Suppressor macrophage treated with lipopolysaccharide for 1 hour (primary cell): ENCODE results near the gene TRIM50.
"Not testable (repeated sequence)": the region's sequence is repeated elsewhere in the genome, so short reads cannot be mapped to it uniquely, and the experiment has no call there.

Experiments used
- DNase-seq, 3 donors: peaks; one replicate each; pipeline ENCODE4 v3.0.0-alpha.2; 2020 to 2022

TRIM50 gene

DNA sequence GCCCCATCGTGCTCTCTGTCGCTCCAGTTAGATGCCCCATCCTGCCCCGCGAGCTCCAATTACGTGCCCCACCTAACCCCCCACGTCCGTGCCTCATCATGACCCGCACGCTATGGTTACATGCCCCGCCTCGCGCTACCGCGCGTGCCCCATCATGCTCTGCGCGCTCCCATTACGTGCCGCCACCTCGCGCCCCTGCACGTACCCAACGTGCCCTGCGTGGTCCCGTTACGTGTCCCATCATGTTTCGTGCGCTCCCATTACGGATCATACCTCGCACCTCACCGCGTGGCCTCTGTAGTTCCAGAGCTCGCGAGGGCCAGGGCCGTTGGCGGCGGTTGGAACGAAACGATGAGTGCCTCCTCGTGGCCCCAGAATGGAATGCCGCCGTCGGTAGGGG, at the start of gene TRIM50, which contains the start of gene FKBP6:
TRIM50 (minus strand) TSS at position 161 of the 400 bp plus-strand sequence. CDS start 3,295 bp downstream, outside the sequence.
FKBP6 (plus strand) TSS at position 240 of the 400 bp plus-strand sequence. CDS start 268 bp downstream, outside the sequence.
- not testable (repeated sequence) for DNase-seq

DNA sequence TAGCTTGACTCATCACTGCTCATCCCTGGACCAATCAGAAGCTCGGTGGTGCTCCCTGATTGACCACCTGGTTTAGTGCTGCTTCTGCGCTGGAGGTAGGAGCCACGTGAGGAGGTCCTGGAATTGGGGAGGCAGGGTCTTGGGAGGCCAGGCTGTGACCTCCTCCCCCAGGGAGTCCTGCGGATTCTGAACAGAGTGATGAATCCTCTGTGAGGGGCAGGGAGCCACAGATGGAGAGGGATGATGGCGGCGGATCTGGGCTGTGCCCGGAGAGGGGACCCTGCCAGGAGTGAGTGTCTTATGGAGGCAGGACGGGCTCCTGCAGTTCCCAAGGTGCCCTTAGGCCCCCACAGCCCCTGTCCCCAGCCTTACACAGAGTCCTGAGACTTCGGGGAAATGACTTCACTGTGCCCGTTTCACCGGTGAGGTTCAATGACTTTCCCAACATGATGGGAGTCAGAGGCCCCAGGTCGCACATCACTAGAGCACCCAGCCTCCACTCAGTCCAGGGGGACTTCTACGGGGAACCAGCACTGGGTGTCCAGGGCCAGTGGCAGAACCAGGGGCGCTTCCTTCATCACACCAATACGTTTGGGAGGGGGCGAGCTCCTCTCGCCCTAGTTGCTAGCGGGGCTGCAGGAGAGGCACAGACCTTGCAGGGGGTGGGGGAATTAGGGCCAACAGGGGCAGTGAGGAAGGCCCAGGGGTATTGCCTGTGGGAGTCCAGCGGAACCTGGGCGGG, 49.0 kb upstream of the TRIM50 start:
- no peak for DNase-seq

DNA sequence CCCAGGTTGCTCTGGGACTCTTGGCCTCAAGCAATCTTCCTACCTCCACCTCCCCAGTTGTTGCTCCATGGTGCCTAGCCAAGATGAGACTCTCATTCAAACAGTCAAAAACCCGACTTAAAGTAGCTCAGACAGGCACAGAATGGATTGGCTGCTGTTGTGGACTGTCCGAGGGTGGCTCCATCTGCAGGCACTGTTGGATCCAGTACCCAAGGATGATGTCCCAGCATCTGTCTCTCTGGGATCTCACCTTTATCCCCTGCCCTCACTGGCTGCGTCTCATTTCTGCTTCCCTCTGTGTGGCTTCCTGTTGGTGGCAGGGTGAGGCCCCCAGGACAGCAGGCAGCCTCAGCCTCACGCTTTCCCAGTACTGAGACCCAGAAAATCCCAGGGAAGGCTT, 48.4 kb upstream of the TRIM50 start:
- not testable (repeated sequence) for DNase-seq

DNA sequence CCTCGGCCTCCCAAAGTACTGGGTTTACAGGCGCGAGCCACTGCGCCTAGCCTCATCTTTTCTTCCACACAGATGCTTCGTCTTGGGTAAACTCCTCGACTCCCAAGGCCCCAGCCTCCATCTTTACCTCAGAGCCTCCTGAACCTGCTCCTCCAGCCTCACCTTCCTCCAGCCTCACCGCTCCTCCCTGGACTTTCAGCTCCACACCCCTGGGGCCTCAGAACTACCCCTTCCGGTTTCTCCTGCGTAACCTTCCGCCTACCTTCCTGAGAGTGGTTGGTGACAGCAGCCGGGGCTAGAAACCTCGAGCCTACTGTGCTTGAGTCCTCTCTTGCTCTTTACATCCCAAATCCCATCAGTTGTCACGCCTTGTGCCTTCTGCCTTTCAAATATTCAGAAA, 45.9 kb upstream of the TRIM50 start:
- no peak for DNase-seq

- no peak for DNase-seq
Measured at GRCh38 chr7:73369622-73370021, 41.7 kb upstream of the TRIM50 start.

GRCh38 chr7:73369009-73369408, 41.1 kb upstream of the TRIM50 start:
- no peak for DNase-seq

DNA sequence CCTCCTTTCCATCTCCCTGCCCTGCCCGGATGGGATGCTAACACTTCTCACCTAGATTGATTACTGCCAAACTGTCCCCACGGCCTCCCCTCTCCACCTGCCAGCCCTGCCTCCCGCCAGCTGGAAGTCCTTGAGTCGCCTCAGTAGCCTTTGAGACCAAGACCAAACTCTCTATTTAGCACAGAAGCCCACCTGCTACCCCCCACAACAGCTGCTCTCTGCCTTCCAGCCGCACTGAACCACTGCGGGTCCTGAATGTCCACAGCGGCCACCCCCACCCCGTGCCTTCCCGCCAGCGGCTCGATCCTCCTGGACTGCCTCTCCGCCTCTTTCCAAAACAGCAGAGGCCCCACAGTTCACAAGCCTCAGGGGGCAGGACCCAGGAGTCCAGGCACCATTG, 39.1 kb upstream of the TRIM50 start:
- no peak for DNase-seq

DNA sequence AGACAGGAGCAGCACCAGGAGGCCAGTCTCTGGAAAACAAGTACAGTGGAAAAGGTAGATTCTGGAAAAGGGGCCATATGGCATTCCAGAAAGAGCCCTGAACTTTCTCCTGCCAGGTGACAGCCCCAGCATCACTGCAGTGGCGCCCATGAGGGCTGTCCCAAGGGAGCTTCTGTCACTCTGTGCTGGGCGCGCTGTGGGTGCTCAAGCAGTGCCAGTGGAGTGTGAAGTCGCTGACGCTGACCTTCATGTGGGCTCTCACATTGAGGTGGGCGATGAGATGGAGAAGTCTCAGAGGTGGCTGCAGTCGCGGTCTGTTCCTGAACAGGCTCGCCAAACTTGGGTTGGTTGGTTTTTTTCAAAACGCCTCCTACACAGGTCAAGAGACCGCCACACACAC, 38.2 kb upstream of the TRIM50 start:
- DNase-seq, result no peak

DNA sequence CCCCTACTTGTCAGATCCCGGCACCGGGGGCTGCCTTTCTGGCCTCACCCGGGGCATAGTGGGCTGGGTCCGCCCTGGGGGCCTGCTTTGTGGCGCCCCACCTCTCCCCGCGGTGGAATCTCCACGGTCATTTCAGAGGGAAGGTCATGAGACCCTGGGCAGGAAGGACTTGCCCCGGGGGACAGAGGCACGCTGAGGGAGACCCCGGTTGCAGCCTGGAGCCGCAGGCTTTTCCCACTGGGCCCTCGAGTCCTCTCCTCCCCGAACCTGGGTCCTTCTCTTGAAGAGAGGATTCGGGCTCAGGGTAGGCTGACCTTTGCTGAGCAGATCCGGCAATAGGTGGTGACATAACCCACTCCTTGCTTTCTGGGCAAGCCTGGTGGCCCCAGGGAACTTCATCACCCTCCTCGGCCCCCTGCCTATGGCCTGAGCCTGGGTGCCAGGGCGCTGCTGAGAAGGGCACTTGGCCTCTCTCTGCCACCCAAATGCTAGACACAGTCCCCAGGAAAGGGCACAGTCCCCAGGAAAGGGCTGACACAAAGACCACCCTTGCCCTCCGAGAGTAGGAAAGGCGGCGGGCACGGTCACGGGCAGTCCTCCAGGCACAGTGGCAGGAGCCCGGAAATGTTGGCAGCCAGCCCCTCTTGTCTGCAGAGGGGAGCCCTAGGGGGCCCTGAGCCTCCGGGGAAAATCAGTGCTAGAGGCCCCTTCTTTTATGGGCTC, 36.3 kb upstream of the TRIM50 start:
- DNase-seq, result no peak

DNA sequence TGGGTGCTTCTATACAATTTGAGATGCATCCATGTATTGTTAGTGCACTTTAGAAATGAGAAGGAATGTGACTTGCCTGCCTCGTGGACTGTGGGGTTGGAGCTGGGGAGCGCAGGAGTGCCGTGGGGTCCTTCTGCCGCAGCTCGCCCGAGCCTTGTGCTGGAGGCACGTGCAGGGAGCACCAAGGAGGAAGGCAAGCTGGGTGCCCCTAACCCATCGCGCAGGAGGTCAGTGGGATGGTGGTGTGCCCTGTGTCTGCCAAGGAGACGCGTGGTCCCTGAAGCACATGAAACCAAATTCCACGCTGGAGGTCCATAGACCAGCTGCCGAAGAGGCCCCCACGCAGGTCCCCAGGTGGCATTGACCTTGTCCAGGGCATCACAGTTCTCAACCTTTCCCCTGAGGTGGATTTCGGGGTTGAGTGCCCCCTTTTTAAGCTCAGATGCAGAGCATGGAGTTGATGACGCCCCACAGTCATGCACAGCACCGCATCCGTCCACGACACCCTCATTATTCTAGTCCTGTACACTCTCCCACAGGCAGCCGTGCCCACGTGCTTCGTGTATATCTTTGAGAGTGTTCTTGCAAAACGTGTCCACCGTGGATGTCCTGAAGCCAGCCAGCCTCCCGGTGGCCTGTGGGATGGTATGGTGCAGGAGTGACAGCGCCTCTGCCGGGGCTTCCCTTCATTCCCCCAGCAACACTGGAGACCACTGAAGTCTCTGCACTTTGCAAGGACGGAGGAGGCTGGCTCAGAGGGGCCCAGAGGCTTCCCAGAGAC, 35.5 kb upstream of the TRIM50 start:
- DNase-seq, result no peak

DNA sequence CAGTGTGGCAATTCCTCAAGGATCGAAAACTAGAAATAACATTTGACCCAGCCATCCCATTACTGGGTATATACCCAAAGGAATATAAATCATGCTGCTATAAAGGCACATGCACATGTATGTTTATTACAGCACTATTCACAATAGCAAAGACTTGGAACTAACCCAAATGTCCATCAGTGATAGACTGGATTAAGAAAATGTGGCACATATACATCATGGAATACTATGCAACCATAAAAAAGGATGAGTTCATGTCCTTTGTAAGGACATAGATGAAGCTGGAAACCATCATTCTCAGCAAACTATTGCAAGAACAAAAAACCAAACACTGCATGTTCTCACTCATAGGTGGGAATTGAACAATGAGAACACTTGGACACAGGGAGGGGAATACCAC, 32.7 kb upstream of the TRIM50 start:
- DNase-seq, result not testable (repeated sequence)

- DNase-seq, result no peak
Measured at GRCh38 chr7:73359746-73360375, 32.0 kb upstream of the TRIM50 start.

DNA sequence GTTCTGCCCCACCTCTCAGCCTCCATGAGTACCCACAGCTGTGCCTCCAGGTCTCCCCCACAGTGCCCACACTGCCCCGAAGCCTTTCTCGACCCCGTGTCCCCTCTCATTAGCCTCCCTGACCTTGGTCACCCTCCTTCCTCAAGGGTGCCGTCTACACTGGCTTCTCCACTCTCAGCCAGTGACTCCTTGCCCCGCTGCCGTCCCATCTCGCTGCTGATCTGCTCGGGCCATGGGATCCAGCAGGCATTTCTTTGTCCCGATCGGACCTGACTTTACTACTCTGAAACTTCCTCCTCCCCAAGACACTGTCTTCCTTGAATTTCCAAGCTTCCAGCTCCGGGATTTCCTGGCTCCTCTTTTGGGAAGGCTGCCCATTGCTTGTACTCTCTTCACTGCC, 31.4 kb upstream of the TRIM50 start:
- no peak for DNase-seq

GRCh38 chr7:73358590-73359275, 30.9 kb upstream of the TRIM50 start:
- no peak for DNase-seq

- DNase-seq, result no peak
Measured at GRCh38 chr7:73356159-73356558, 28.3 kb upstream of the TRIM50 start.

- DNase-seq, result no peak
Measured at GRCh38 chr7:73354821-73355220, 26.9 kb upstream of the TRIM50 start.

- DNase-seq, result no peak
Measured at GRCh38 chr7:73354196-73354595, 26.3 kb upstream of the TRIM50 start.

DNA sequence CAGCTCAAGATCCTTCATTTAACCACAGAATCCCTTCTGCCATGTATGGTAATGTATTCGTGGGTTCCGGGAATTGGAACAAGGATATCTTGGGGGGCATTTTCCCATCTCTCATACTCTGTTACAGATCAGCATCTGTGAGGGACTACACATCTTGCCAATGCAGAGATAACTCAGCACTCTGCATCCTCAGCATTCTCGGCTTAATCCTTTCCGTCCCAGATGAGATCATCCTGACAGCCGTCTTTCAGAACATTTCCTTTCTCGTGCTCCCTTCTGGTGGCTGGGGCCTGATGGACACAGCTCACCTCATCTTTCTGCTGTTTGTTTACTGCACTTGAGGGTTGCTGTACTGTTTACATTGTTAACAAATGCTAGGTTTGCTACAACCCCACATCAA, 25.4 kb upstream of the TRIM50 start:
- DNase-seq, result no peak

DNA sequence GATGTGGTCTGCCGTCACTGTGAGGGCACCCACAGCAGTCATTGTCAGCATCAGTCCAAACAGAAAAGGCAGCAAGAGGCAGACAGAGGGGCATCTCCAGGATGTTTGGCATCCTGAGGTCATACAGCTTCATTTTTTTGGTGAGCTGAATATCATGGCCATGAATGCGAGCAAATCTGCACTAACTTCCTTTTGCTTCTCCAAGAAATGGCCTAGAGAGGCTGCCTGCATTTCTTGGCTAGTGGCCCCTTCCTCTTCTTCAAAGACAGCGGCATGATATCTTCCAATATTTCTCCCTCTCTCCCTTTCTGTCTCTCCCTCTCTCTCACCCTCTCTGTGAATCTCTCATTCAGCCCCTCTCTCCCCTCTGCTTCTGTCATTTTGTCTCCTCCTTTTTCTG, 24.9 kb upstream of the TRIM50 start:
- DNase-seq, result no peak

- DNase-seq, result peak in 1 of 3 donors; percentile 9
Measured at GRCh38 chr7:73351447-73352167, 23.7 kb upstream of the TRIM50 start.

DNA sequence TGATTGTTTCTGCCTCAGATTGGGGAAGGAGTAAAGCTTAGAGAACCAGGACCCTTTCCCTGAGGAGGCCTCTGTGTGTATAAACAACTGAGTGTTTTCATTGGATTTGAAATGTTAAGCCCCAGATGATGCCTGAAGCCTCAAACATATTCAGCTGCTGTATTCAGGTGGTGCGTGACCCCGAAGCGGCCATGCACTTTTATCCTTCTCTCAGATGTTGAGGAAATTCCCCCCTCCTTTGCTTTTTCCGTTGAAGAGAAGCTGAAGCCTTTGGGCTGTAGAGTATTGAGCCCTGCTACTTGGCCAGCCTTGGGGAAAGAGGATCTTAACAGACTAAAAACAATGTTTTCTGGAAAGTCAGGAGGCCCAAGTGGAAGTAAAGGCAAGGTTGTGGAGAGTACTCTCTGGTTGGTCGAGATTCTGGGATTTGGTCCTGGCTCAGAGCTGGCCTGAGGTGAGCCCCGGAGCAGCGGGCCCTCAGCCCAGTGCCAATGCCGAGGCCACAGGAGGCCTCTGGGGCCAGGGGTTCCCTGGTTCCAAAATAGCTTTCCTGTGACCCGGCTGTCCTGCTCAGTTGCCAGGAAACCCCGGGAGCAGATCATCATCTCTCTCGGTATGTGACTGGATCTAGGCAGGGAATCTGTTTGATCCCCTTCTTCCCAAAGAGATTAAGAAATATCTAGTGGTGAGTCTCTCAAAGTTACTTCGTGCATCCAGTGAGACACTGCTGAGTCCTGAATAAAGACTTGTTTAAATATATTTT, 22.6 kb upstream of the TRIM50 start:
- peak in 1 of 3 donors; percentile 10 for DNase-seq
